HS-27A (cell line): Measurements from ENCODE around the gene CCDC134.
"Not testable (repeated sequence)": the region's sequence is repeated elsewhere in the genome, so short reads cannot be mapped to it uniquely, and the experiment has no call there.

Experiments used
- DNase-seq: peaks from one replicate; pipeline ENCODE4 v3.0.0-alpha.2; 2012; ENCODE audit warnings: low read depth, missing footprints

Gene CCDC134

GRCh38 chr22:41823797-41824196 lies 23.3 kb downstream of the CCDC134 start:
- no peak for DNase-seq

GRCh38 chr22:41825376-41825775 lies 24.9 kb downstream of the CCDC134 start:
- DNase-seq = no peak

- DNase-seq = no peak
Observed at GRCh38 chr22:41826021-41826420, 25.5 kb downstream of the CCDC134 start.

- DNase-seq = no peak
Observed at GRCh38 chr22:41826430-41827383, 26.2 kb downstream of the CCDC134 start.

- DNase-seq = no peak
Observed at GRCh38 chr22:41827671-41828070, 27.2 kb downstream of the CCDC134 start.

- no peak for DNase-seq
Observed at GRCh38 chr22:41828516-41828915, 28.0 kb downstream of the CCDC134 start.

GRCh38 chr22:41830174-41830573 lies 29.7 kb downstream of the CCDC134 start:
- DNase-seq = no peak

- DNase-seq = no peak
Observed at GRCh38 chr22:41831383-41831782, 30.9 kb downstream of the CCDC134 start.

GRCh38 chr22:41831828-41832552 lies 31.5 kb downstream of the CCDC134 start:
- no peak for DNase-seq

- peak; percentile 97 for DNase-seq
Observed at GRCh38 chr22:41832553-41833368, 32.3 kb downstream of the CCDC134 start, which contains the start of gene SREBF2. SREBF2 (plus strand) TSS chr22:41833105; CDS start chr22:41833271, 166 bp downstream.

GRCh38 chr22:41833369-41834004 lies 33.0 kb downstream of the CCDC134 start:
- no peak for DNase-seq

- no peak for DNase-seq
Observed at GRCh38 chr22:41834005-41834944, 33.8 kb downstream of the CCDC134 start.

- DNase-seq = not testable (repeated sequence)
Observed at GRCh38 chr22:41835462-41835861, 35.0 kb downstream of the CCDC134 start.

- DNase-seq = no peak
Observed at GRCh38 chr22:41836551-41836950, 36.1 kb downstream of the CCDC134 start.

- no peak for DNase-seq
Observed at GRCh38 chr22:41838842-41839618, 38.6 kb downstream of the CCDC134 start.

GRCh38 chr22:41840216-41840615 lies 39.7 kb downstream of the CCDC134 start:
- no peak for DNase-seq

- no peak for DNase-seq
Observed at GRCh38 chr22:41841085-41841712, 40.7 kb downstream of the CCDC134 start.

- no peak for DNase-seq
Observed at GRCh38 chr22:41842996-41843970, 42.8 kb downstream of the CCDC134 start.
